Prostate gland (tissue), 2 donors: ENCODE data around the gene ELOVL7.

Experiments
- CTCF ChIP-seq, 4 experiments: fragments of 200-600 bp in 2 of 4; fragments of 450-650 bp in 2 of 4; sonication (generic) in 2 of 4; IDR thresholded peaks; 1 replicate in 3 of 4; 2 replicates in 1 of 4; pipeline ENCODE4 v1.5.1; 2016 to 2019; ENCODE audit warnings: antibody characterized with exemption in 4 of 4, mild to moderate bottlenecking in 2 of 4, moderate library complexity in 2 of 4
- POLR2A ChIP-seq: fragments of 450-650 bp; IDR thresholded peaks from one replicate; pipeline ENCODE4 v1.6.1; 2016; ENCODE audit warnings: antibody characterized with exemption, mild to moderate bottlenecking
- POLR2AphosphoS5 ChIP-seq: sonication (generic); formaldehyde crosslinking; IDR thresholded peaks from one replicate; pipeline ENCODE4 v1.6.1; 2017; ENCODE audit warnings: antibody characterized with exemption

- TF ChIP-seq POLR2A, result no peak
- TF ChIP-seq CTCF (IDR thresholded peaks at IDR 0.05), result no peak
- no peak for TF ChIP-seq POLR2AphosphoS5
Observed at GRCh38 chr5:60823574-60823973, 20.5 kb downstream of the ELOVL7 start.
